CD4-positive, alpha-beta T cell treated with Interleukin-4 for 1 hour (primary cell): ENCODE results near the gene OR6K6.

Experiments
- DNase-seq, 2 donors: peaks; one replicate each; pipeline ENCODE4 v3.0.0-alpha.2; 2020 to 2022

The OR6K6 gene

GRCh38 chr1:158803678-158804077 lies 49.2 kb downstream of the OR6K6 start:
- no peak for DNase-seq
